HG03095 (cell line): Measurements from ENCODE around the gene DNASE1L2.

ENCODE experiments used
- ATAC-seq: cut with Tn5 transposase; IDR thresholded peaks from one replicate; pipeline ENCODE4 v1.9.1; 2021; ENCODE audit warnings: moderate library complexity; ENCODE audit not compliant: unreplicated experiment

Gene DNASE1L2, protein sequence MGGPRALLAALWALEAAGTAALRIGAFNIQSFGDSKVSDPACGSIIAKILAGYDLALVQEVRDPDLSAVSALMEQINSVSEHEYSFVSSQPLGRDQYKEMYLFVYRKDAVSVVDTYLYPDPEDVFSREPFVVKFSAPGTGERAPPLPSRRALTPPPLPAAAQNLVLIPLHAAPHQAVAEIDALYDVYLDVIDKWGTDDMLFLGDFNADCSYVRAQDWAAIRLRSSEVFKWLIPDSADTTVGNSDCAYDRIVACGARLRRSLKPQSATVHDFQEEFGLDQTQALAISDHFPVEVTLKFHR

GRCh38 chr16:2236337-2237101 is at the start of gene DNASE1L2:
DNASE1L2 (plus strand) TSS chr16:2236444; CDS start chr16:2236817, 373 bp downstream.
- ATAC-seq, result no peak

DNA sequence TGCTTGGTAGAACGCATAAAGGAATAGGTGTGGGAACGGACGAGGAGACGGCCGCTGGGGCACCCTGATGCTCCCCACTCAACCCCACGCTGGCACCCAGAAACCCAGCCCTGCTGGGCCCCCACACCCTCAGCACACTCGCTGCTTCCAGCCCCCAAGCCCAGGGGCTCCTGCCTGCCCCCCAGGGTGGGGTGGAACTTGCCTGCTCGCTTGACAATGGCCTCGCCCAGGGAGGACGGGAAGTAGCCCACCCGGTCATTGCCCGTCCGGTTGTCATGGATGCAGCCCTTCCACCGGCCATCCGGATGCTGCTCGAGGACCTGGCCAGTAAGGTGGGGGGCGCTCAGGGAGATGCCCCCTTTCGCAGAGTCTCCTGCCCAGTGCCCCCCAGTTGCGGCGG is 49.7 kb upstream of the DNASE1L2 start:
- ATAC-seq, result no peak

DNA sequence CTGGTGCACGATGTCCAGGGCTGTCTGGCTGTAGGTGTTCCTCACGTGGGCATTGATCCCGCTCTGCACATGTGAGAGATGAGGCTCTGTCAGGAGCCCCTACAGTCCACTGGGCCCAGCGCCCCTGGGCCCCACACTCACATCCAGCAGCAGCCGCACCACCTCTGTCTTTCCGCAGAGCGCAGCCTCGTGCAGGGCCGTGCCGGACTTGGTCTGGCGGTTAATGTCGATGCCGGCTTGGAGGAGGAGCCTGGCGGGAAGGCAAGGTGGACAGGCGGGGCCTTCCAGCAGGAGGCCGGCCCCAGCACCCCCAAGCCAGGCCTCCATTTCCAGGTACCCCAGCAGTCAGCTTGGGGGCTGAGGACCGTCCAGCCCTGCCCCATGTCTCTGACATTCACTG is 49.0 kb upstream of the DNASE1L2 start:
- no peak for ATAC-seq

DNA sequence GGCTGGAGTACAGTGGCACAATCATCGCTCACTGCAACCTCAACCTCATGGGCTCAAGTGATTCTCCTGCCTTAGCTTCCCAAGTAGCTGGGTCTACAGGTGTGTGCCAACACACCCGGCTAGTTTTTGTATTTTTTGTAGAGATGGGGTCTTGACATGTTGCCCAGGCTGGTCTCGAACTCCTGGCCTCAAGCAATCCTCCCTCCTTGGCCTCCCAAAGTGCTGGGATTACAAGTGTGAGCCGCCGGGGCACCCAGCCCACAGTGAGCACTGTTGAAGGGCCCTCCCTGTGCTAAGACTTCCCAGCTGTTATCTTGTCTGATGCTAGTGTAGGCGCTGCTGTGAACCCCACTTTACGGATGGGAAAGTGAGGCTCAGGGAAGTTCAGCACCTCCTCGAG is 47.8 kb upstream of the DNASE1L2 start:
- no peak for ATAC-seq

GRCh38 chr16:2189252-2189893 is 46.9 kb upstream of the DNASE1L2 start:
- ATAC-seq, result no peak

GRCh38 chr16:2190002-2190658 is 46.1 kb upstream of the DNASE1L2 start:
- ATAC-seq, result no peak

- no peak for ATAC-seq
Observed at GRCh38 chr16:2190659-2191445, 45.4 kb upstream of the DNASE1L2 start.

DNA sequence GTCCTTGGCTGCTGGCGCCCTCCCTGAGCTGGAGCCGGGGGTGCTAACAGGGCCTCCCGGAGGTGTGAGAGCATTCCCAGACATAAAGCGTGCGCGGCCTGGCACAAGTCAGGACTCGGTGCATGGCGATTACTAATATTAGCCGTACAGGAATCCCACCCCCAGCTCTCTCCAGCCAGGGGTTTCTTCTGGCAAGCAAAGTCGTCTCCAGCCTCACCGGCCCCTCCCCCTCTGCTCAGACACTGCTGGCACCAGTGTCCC is 44.9 kb upstream of the DNASE1L2 start:
- no peak for ATAC-seq

DNA sequence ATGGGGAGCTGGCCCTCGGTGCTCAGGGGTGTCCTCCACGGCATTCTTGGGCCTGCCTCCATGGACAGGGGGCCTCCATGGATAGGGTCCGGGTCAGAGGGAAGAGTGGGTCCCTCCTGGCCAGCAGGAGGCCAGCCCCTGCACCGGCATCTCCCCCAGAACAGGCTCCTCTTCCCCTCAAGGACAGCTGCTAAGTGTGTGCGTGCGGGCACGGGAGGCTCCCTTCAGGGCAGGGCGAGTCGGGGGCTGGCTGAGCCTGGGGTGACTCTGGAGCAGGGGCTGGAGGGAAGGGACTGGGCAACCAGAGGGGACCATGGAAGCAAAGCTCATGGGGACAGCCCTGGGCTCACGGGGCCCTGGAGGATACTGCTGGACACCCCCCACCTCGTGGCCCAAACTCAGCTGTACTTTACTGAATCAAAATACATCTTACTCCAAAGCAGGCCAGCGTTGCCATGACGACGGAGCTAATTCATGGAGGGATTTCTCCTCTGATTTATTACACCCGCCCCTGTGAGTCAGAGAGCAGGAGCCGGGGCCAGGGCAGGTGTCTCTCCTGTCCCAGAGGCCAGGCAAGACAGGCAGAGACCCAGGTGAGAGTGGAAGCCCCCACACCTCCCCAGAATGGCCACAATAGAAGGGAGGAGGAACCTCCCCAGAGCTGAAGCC is 41.9 kb upstream of the DNASE1L2 start:
- no peak for ATAC-seq

GRCh38 chr16:2194852-2195321 is 41.4 kb upstream of the DNASE1L2 start:
- ATAC-seq, result no peak

- no peak for ATAC-seq
Observed at GRCh38 chr16:2195322-2196161, 40.7 kb upstream of the DNASE1L2 start.

GRCh38 chr16:2196162-2196980 is 39.9 kb upstream of the DNASE1L2 start, which contains the start of gene CASKIN1:
CASKIN1 (minus strand) TSS chr16:2196605; CDS start chr16:2196432, 173 bp downstream.
- no peak for ATAC-seq

DNA sequence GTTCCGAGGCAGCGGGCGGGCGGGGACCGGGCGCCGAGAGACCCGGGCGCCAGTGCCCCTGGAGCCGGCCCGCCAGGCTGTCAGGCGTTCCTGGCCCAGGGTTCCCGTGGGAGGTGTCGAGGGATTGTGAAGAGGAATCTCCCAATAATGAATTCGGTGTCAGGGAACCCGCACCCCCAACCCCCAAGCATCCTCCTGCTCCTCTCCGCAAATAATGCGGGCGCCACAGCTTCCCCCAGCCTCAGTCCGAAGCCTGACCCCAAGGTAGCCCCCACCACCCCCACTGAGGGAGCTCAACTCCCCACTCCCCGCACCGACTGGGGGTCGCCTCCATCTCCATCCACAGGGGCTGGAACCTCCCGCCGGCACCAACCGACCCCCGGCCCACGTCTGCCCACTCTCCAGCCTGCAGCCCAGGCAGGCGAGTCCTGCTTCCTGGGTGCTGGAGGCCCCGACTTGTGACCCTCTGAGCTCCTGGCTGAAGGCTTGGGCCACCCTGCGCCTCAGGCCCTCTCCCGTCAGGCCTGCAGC is 39.2 kb upstream of the DNASE1L2 start:
- no peak for ATAC-seq

DNA sequence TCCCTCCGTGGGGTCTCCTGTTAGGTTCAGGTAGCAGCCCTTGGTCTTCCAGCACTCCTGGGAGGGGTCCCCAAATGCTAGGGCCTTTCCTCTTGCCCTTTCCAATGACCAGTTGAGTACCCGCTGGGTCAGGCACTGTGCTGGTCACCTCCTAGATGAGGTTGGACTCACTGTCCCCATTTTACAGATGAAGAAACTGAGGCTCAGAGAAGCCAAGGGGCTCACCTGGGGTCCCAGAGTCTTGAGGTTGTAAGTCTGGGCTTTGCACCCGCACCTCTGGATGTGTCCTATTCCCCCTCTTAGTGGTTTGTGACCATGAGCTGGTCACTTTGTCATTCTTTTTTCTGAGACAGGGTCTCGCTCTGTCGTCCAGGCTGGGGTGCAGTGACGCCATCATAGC is 38.5 kb upstream of the DNASE1L2 start:
- no peak for ATAC-seq

DNA sequence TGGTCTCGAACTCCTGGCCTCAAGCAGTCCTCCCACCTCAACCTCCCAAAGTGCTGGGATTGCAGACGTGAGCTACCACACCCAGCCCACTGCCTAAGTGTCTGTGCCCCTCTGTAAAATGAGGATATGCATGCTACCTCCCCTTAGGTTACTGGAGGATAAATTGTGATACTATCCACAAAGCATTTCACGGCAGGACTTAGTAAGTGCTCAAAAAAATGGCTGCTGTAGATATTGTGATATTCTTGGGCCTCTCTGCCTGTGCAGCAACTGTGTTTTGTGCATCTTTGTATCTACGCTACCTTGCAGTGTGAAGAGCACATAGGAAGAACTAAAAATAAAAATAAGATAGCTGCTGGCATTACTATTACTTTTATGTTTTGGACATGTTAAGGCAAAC is 38.0 kb upstream of the DNASE1L2 start:
- no peak for ATAC-seq

- ATAC-seq, result no peak
Observed at GRCh38 chr16:2199095-2199494, 37.1 kb upstream of the DNASE1L2 start.

DNA sequence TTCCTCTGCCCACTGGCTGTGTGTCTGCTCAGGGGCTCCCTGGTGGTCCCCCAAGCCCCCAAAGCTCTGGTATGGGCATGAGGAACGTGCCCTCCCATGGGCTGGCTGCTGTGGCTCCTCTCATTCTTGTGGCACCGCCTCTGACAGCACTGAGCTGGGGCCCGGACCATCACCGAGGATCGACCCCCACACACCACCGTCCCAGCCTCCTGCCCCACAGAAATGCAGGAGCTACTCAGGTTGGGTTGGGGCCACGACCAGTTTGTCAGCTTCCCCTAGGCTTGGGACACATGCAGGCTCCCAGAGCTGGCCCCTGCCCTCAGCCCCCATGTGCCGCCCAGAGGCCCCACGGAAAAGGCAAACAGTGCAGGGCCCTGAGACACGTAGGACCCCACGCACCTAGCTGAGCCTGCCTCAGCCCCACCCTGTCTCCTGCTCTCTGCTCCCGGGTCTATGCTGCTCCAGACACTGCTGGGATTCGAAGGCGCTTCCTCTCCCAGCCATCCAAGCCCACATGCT is 36.6 kb upstream of the DNASE1L2 start:
- ATAC-seq, result no peak

DNA sequence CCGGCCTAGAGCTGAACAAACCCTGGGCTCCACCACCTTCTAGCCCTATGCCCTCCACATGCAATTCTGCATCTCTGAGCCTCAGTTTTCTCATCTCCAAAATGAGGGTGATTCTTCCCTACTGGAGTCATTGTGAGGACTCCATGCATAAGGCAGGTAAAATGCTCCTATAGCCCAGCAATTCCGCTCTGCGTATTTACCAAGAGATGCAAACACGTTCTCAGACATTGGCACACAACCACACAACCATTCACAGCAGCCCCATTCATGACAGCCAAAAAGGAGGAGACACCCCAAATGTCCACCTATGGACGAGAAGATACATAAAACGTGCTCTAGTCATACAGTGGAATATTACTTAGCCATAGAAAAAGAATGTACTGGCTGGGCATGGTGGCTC is 35.9 kb upstream of the DNASE1L2 start:
- no peak for ATAC-seq
